ENCODE measurements around the gene LTO1.

DNA sequence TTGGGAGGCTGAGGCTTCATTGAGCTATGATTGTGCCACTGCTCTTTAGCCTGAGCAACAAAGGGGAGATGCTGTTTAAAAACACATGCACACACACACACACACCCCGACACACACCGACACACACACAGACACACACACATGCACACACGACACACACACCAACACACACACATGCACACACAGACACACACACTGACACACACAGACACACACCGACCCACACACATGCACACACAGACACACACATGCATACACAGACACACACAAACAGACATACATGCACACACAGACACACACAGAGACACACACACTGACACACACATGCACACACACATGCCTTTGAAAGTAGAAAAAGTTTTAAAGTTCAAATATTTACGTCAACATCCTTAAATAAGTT lies 5.5 kb upstream of the LTO1 start:
- TF ChIP-seq, protein P1, sequence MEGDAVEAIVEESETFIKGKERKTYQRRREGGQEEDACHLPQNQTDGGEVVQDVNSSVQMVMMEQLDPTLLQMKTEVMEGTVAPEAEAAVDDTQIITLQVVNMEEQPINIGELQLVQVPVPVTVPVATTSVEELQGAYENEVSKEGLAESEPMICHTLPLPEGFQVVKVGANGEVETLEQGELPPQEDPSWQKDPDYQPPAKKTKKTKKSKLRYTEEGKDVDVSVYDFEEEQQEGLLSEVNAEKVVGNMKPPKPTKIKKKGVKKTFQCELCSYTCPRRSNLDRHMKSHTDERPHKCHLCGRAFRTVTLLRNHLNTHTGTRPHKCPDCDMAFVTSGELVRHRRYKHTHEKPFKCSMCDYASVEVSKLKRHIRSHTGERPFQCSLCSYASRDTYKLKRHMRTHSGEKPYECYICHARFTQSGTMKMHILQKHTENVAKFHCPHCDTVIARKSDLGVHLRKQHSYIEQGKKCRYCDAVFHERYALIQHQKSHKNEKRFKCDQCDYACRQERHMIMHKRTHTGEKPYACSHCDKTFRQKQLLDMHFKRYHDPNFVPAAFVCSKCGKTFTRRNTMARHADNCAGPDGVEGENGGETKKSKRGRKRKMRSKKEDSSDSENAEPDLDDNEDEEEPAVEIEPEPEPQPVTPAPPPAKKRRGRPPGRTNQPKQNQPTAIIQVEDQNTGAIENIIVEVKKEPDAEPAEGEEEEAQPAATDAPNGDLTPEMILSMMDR (optimal IDR thresholded peaks at IDR 0.05 in 1 of 3, IDR thresholded peaks at IDR 0.05 in 1 of 3, conservative IDR thresholded peaks at IDR 0.05 in 1 of 3; ENCODE audit: extremely low read depth in 1 of 3, insufficient read depth in 2 of 3, low read length in 3 of 3): no peak
- no peak for TF ChIP-seq EZH2 (IDR thresholded peaks at IDR 0.05; ENCODE audit: low read length)

Data from keratinocyte (primary cell).